ENCODE data around the gene ETV6.

Gene ETV6

DNA sequence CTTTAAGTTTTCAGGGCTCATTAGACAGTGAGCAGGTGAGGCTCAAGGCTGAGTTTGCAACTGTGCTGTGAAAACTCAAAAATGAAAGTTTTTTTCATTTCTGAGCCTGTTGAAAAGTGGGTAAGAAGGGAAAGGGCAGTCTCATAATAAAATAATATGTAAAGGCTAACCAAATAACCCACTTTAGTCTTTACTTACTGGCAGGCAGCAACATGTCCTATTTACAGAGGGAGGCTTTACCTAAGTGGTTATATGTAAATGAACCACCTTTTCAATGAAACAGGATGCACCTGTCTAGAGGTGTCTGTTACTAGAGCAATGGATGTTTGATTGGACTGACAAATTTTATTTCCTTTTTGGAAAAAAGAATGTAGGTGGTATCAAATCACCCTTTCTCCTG, 158.0 kb downstream of the ETV6 start:
- no peak for DNase-seq
- Mint-ChIP-seq H3K27me3 (no peaks in the 10 kb centered on the region), H3K27ac (no peak overlapping the region), H3K4me1 (ENCODE audit: low read depth) (peaks cover 55% of the 10 kb centered on the region), H3K4me3 (no peak overlapping the region), H3K9me3 (no peaks in the 10 kb centered on the region), H3K36me3 (ENCODE audit: low read depth) (peaks cover 49% of the 10 kb centered on the region)

DNA sequence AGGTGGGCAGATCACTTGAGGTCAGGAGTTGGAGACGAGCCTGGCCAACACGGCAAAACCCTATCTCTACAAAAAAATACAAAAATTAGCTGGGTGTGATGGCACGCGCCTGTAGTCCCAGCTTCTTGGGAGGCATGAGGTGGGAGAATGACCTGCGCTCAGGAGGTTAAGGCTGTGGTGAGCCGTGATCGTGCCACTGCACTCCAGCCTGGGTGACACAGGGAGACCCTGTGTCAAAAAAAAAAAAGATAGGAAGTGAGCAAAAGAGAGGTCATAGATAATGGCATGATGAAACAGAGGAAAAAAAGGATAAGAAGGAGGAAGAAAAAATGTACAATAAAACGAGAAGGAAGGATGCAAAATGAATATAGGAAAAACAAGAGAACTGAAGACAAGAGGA, 159.5 kb downstream of the ETV6 start:
- Mint-ChIP-seq H3K27me3 (no peaks in the 10 kb centered on the region), H3K4me1 (ENCODE audit: low read depth) (peaks cover 69% of the 10 kb centered on the region), H3K9me3 (no peaks in the 10 kb centered on the region), H3K36me3 (ENCODE audit: low read depth) (peaks cover 38% of the 10 kb centered on the region), H3K4me3 (no peak overlapping the region), H3K27ac (no peak overlapping the region)
- no peak for DNase-seq

DNA sequence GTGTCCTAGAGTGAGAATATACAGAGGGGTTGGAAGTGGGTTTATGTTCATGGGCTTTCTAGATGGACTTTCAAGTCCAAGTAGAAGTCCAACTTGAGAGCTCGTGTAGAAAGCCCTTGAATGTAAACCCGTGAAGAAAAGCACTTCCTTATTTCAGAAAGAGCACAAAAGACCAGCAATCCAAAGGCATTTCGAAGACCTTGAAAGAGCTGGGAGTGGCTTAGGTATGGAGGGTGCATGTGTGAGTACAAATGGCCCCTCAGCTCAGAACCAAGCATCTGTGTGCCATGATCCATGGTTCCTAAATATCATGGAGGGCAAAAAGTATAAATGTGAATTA, 160.7 kb downstream of the ETV6 start:
- no peak overlapping the region for H3K27ac Mint-ChIP-seq
- peaks cover 76% of the 10 kb centered on the region for H3K4me1 Mint-ChIP-seq (ENCODE audit: low read depth)
- no peaks in the 10 kb centered on the region for H3K9me3 Mint-ChIP-seq
- peaks cover 40% of the 10 kb centered on the region for H3K36me3 Mint-ChIP-seq (ENCODE audit: low read depth)
- no peak overlapping the region for H3K4me3 Mint-ChIP-seq
- H3K27me3 Mint-ChIP-seq: no peaks in the 10 kb centered on the region
- DNase-seq: no peak

DNA sequence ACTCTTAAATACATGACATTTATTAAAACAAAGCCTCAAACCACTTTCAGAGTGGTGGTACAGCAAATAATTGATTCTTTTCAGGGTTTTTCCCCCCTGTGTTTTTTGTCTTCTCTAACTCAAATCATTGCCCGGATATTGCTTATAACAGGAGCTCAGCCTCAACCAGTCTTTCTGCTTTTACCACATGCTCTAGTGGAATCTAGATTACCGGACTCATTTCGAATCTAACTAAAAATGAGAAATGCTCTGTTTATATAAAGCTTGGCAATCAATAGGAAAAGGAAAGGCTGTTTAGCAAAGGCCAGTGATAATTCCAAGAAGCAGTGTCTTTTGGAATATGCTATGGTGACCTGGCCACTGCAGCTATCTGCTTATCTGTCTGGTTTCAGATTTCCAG, 161.5 kb downstream of the ETV6 start:
- no peaks in the 10 kb centered on the region for H3K9me3 Mint-ChIP-seq
- peaks cover 35% of the 10 kb centered on the region for H3K36me3 Mint-ChIP-seq (ENCODE audit: low read depth)
- no peak for DNase-seq
- peaks cover 77% of the 10 kb centered on the region for H3K4me1 Mint-ChIP-seq (ENCODE audit: low read depth)
- H3K27ac Mint-ChIP-seq: peak overlapping the region; percentile 73
- no peaks in the 10 kb centered on the region for H3K27me3 Mint-ChIP-seq
- no peak overlapping the region for H3K4me3 Mint-ChIP-seq

DNA sequence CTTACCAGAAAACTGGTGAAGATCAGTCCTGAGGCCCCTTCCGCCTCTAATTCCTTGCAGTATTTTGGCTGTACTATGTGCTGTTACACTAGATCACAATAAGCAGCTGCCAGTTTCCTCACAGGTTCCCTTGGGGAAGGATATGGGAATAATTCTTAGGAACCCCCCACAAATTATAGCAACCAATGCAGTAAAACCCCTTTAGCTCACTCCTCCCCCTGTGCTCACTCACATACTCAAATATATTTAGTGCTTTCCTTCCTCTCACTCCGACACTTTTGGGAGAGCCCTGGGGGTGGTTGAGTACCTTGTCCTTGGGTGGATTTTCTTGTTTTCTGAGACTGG, 162.7 kb downstream of the ETV6 start:
- Mint-ChIP-seq H3K27ac (peak overlapping the region; percentile 67), H3K27me3 (no peaks in the 10 kb centered on the region), H3K4me3 (peak overlapping the region; percentile 30), H3K36me3 (ENCODE audit: low read depth) (peaks cover 31% of the 10 kb centered on the region), H3K4me1 (ENCODE audit: low read depth) (peaks cover 71% of the 10 kb centered on the region), H3K9me3 (no peaks in the 10 kb centered on the region)
- DNase-seq: no peak

DNA sequence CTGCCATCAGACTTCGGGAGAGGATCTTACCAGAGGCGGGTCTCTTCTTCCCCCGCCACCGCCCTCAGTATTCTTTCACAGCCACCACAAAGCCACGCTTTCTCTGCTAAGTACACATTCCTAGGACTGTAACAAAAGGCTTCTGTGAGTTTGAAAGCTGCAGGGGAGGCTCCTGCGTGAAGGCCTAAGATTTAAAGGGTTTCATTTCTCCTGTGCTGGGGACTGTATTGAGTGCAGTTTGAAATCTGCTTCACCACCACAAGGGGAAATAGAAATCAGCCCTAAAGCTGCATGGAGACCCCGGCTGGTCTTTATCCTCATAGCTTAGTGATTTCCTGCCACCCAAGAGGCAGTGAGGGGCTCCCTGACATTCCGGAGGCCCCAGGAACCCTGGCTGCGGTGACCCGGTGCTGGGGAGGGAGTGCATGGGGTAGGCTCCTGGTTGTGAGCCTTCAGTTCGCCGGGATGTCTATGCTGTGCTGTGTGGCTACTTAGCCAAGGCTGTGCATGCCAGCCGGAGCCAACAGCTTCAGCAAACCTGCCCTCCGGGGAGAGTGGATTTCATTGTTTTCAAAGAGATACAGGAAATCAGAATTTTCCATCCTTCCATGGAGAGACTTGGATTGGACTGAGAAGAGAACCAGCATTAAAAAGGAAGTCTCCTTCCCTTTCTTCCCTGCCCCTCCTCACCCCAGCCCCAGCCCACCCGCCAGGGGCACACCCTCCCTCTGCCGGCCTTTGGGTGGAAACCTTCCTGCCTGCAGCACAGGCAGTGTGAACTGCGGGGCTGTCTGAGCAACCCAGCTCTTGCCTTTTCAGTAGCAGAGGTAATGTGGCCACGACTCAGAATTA, 163.3 kb downstream of the ETV6 start:
- peak; percentile 53 for DNase-seq
- no peaks in the 10 kb centered on the region for H3K9me3 Mint-ChIP-seq
- H3K27me3 Mint-ChIP-seq: no peaks in the 10 kb centered on the region
- H3K36me3 Mint-ChIP-seq (ENCODE audit: low read depth): peaks cover 35% of the 10 kb centered on the region
- H3K4me3 Mint-ChIP-seq: peak overlapping the region; percentile 30
- peaks cover 72% of the 10 kb centered on the region for H3K4me1 Mint-ChIP-seq (ENCODE audit: low read depth)
- peak overlapping the region; percentile 67 for H3K27ac Mint-ChIP-seq

DNA sequence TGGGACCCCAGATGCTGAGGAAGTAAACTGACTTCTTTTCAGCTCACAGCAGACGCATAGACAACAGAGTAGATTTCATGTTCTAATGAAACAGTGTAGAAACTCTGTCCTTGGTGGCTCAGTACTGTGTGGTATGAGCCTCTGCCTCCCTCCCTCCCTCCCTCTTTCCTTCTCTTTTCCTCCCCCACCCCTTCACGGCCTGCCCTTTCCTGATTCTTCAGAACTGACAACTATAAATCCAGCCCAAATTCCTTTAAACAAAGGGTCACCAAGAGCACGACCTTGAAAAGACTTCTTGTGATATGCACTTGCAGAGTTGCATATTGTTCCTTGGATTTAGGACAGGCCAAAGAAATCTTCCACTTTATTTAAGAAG, 164.0 kb downstream of the ETV6 start:
- H3K9me3 Mint-ChIP-seq: no peaks in the 10 kb centered on the region
- H3K27ac Mint-ChIP-seq: peak overlapping the region; percentile 67
- H3K36me3 Mint-ChIP-seq (ENCODE audit: low read depth): peaks cover 31% of the 10 kb centered on the region
- peaks cover 70% of the 10 kb centered on the region for H3K4me1 Mint-ChIP-seq (ENCODE audit: low read depth)
- no peak for DNase-seq
- no peaks in the 10 kb centered on the region for H3K27me3 Mint-ChIP-seq
- H3K4me3 Mint-ChIP-seq: no peak overlapping the region

DNA sequence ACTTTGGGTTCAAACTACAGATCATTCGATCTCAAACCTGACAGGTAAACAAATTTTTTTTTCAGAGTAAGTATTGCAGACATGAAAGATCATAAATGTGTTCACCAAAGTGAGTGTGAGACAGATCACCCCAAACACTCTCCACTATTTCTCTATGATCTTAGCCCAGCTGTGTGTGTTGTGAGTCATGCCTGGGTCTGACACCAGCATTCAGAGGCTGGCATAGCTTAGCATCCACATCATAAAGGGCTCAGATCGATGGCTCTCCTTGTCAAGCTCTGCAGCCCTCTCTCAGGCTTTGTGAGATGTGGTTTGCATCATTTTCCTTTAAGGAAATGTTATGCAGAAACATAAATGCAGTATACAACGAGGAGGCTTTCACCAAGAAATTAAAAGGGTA, 164.9 kb downstream of the ETV6 start:
- H3K27me3 Mint-ChIP-seq: no peaks in the 10 kb centered on the region
- no peak for DNase-seq
- H3K9me3 Mint-ChIP-seq: no peaks in the 10 kb centered on the region
- H3K36me3 Mint-ChIP-seq (ENCODE audit: low read depth): peaks cover 25% of the 10 kb centered on the region
- H3K4me1 Mint-ChIP-seq (ENCODE audit: low read depth): peaks cover 66% of the 10 kb centered on the region
- no peak overlapping the region for H3K27ac Mint-ChIP-seq
- no peak overlapping the region for H3K4me3 Mint-ChIP-seq

DNA sequence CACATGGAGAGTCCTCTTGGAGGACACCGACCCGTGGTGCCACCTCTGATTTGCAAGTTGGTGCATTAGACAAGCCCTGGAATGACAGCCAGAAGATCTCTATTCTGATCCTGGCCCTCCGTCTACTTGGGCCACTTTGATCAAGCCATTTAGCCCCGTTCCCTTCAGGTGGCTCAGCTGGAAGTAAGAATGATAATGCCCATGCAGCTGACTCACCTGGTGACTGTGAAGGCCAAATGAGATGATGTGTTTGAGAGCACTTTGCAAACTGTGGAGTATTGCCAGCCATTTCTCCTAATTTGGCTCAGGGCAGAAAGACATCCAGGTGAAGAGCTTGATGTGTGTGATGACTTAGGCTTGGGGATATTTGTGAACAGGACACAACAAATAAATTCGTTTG, 165.9 kb downstream of the ETV6 start:
- H3K9me3 Mint-ChIP-seq: no peaks in the 10 kb centered on the region
- H3K4me1 Mint-ChIP-seq (ENCODE audit: low read depth): peaks cover 62% of the 10 kb centered on the region
- no peak overlapping the region for H3K27ac Mint-ChIP-seq

DNA sequence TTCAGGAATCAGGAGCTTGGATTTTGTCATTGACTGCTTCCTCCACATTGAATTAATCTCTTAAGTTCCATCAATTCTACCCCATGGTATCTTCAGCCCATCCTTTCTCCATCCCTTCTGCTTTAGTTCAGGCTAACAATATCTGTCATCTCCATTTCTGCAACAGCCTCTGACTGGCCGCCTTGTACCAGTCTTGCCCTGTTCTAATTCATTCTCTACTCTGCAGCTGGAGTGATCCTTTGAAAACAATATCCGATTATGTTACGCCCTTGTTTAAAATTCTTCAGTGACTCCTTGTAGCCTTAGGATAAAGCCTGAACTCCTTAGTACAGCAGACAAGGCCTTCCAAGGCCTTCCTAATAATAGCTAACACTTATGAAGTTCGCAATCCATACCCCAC, 170.2 kb downstream of the ETV6 start:
- Mint-ChIP-seq H3K9me3 (no peaks in the 10 kb centered on the region), H3K27me3 (no peaks in the 10 kb centered on the region), H3K4me1 (ENCODE audit: low read depth) (peaks cover 53% of the 10 kb centered on the region), H3K4me3 (no peak overlapping the region), H3K36me3 (ENCODE audit: low read depth) (peaks cover 42% of the 10 kb centered on the region), H3K27ac (no peak overlapping the region)
- DNase-seq: no peak

More for the DNA sequence above, 165.9 kb downstream of the ETV6 start:
- DNase-seq: no peak
- peaks cover 25% of the 10 kb centered on the region for H3K36me3 Mint-ChIP-seq (ENCODE audit: low read depth)
- no peak overlapping the region for H3K4me3 Mint-ChIP-seq
- H3K27me3 Mint-ChIP-seq: no peaks in the 10 kb centered on the region

DNA sequence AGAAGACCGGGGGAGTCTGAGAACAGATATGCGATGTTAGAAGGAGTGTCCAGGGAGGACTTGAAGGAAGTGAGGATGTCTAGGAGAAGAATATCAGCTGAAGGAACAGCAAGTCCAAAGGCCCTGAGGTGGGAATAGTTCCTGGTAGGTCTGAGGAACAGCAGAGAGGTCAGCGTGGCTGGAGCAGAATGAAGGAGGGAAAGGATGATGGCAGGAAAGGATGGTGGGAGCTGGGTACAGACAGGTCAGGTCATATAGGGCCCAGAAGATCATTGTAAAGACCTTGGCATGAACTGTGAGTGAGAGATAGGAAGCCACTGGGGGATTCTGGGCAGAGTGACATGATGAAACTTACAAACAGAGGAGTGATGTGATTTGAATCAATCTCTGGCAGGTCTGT, 171.0 kb downstream of the ETV6 start:
- Mint-ChIP-seq H3K4me3 (no peak overlapping the region), H3K36me3 (ENCODE audit: low read depth) (peaks cover 48% of the 10 kb centered on the region), H3K9me3 (no peaks in the 10 kb centered on the region), H3K27ac (no peak overlapping the region), H3K4me1 (ENCODE audit: low read depth) (peaks cover 53% of the 10 kb centered on the region), H3K27me3 (no peaks in the 10 kb centered on the region)
- DNase-seq: no peak

DNA sequence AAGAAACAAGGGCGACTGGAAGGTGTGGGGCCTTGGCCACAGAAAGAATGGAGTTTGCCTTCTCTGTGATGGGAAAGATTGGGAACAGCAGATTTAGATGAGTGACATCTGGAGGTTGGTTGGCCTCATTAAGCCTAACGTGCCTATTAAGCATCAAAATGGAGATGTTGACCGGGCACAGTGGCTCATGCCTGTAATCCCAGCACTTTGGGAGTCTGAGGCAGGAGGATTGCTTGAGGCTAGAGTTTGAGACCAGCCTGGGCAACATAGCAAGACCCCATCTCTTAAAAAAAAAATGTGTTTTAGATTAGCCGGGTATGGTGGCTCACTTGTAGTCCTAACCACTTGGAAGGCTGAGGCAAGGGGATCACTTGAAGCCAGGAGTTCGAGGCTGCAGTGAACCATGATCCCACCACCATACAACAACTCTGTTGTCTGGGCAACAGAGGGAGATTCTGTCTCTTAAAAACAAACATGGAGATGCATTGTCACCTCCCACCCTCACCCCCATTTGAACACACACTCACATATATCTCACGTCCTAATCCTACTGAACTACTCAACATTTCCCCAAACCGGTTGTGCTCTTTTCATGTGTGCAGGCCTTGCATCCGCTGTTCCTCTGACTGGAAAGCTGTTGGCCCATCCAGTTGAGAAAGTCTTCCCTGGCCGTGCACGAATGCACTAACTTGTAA, 172.1 kb downstream of the ETV6 start:
- no peaks in the 10 kb centered on the region for H3K27me3 Mint-ChIP-seq
- DNase-seq: no peak
- H3K4me3 Mint-ChIP-seq: no peak overlapping the region
- H3K27ac Mint-ChIP-seq: peak overlapping the region; percentile 88
- no peaks in the 10 kb centered on the region for H3K9me3 Mint-ChIP-seq
- H3K4me1 Mint-ChIP-seq (ENCODE audit: low read depth): peaks cover 59% of the 10 kb centered on the region
- H3K36me3 Mint-ChIP-seq (ENCODE audit: low read depth): peaks cover 54% of the 10 kb centered on the region

DNA sequence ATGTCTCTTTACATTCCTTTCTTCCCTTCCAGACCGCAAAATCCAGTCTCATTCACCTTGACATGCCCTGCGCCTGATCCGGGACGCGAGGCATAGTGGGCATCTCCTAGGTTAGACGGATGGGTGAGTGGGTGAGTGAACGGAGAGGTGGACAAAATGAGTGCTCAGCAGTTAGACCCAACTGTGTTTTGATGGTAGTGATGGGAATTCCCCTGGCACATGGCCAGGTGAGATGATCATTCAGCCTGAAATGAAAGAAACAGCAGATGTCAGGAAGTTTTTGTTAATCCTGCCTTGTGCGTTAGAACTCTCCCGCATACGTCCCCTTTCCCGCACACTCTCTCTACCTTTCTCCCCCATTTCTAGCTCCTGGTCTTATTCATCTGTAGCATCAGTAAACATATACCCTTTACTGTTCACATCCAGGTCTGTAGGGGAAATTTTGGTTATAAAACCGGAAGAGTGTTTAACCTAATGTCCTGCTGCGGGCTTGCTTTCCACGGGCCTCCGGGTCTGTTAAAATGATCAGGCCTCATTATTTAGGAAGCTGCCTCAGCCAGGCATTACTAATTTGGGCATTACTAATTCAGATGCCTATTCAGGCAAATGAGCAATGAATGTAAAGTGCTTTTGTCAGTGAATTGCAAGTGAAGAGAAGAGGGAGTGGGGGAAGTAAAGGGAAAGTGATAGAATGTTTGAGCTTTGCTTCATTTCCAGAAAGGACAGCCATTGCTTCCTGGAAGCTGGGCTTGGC, 172.8 kb downstream of the ETV6 start:
- DNase-seq: peak; percentile 69
- H3K9me3 Mint-ChIP-seq: no peaks in the 10 kb centered on the region
- peaks cover 56% of the 10 kb centered on the region for H3K36me3 Mint-ChIP-seq (ENCODE audit: low read depth)
- H3K27me3 Mint-ChIP-seq: no peaks in the 10 kb centered on the region
- H3K4me1 Mint-ChIP-seq (ENCODE audit: low read depth): peaks cover 59% of the 10 kb centered on the region
- H3K27ac Mint-ChIP-seq: peak overlapping the region; percentile 88
- peak overlapping the region; percentile 24 for H3K4me3 Mint-ChIP-seq

DNA sequence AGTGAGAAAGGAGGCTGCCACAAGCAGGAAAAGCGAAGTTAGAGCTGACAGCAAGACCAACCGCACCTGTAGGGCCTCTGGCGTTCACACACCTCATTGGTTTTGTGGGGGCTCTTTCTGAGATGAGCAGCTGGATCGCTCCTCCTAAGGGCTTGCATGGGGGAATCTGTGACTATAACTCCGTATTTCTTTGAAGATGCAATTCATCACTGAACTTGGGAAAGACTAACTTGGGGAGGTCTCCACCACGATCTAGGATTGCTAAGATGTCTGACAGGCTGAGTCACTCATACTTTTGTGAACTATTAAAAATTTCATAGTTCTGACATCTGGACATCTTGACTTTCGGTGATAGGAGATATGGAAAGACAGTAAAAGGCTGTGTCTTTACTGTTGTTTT, 173.6 kb downstream of the ETV6 start:
- Mint-ChIP-seq H3K9me3 (no peaks in the 10 kb centered on the region), H3K27ac (peak overlapping the region; percentile 88), H3K36me3 (ENCODE audit: low read depth) (peaks cover 50% of the 10 kb centered on the region), H3K4me3 (no peak overlapping the region), H3K4me1 (ENCODE audit: low read depth) (peaks cover 51% of the 10 kb centered on the region), H3K27me3 (no peaks in the 10 kb centered on the region)
- DNase-seq: no peak

DNA sequence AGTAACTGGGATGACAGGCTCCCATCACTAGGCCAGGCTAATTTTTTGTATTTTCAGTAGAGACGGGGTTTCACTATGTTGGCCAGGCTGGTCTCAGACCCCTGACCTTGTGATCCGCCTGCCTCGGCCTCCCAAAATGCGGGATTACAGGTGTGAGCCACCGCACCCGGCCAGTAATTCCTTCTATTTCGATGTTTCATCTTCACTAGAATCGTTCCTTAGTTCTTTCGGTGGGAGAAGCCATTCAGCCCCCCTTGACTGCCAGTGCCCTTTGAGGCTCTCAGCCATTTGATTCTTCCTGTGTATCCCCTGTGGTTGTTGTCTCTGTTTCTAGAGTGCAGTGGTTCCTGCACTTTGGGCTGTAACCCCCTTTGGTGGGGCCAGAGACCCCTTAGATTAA, 174.1 kb downstream of the ETV6 start:
- no peaks in the 10 kb centered on the region for H3K9me3 Mint-ChIP-seq
- H3K4me3 Mint-ChIP-seq: no peak overlapping the region
- peak overlapping the region; percentile 54 for H3K27ac Mint-ChIP-seq
- no peak for DNase-seq
- H3K36me3 Mint-ChIP-seq (ENCODE audit: low read depth): peaks cover 50% of the 10 kb centered on the region
- peaks cover 51% of the 10 kb centered on the region for H3K4me1 Mint-ChIP-seq (ENCODE audit: low read depth)
- no peaks in the 10 kb centered on the region for H3K27me3 Mint-ChIP-seq
